IPS-NIHi7 (cell line): Measurements from ENCODE around the gene BMP7.
"Not testable (repeated sequence)": the region's sequence is repeated elsewhere in the genome, so short reads cannot be mapped to it uniquely, and the experiment has no call there.

Source experiments
- DNase-seq: peaks from one replicate; pipeline ENCODE4 v3.0.0; 2012; ENCODE audit warnings: mixed read lengths; ENCODE audit errors: extremely low spot score

Gene BMP7

GRCh38 chr20:57265336-57265996 lies 975 bp downstream of the BMP7 start:
- DNase-seq, result no peak

GRCh38 chr20:57264908-57265335 lies 1.5 kb downstream of the BMP7 start:
- not testable (repeated sequence) for DNase-seq

GRCh38 chr20:57263801-57264792 lies 2.3 kb downstream of the BMP7 start:
- no peak for DNase-seq

DNA sequence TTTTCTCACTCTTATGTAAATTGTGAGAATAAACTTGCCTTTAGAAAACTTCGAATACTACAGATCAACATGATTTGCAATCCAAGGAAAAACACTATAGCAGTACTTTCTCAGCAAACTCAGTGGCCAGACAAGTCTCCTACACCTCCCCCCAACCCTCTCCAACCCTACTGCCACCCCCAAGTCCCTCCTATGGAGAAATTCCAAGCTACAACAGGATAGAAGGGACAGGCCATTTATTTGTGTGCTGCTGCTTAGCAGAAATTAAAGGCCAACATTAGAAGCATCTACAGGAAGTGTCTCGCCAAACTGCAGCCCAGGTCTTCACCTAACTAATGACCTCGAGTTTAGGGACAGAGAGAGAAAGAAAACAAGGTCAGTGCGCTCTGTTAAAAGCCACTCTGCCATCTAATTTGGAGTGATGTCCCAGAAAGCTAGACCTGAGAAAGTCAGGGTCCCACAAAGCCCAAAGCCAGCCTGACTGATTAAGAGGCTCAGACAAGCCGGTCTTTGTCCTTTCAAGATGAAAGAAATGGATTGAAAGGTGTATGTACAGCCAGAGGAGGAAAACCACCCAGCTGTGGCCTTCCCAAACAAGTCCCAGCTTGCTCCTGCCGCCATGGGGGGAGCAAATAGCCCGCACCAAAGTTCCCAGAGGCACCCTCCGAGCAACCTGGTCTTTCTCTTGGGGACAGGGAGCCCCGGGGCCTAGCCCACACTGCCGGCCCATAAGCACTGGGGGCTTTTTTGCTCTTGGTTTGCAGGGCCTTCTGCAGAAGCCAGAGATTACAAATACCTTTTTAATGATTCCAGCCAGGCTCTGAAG lies 3.4 kb downstream of the BMP7 start:
- DNase-seq, result no peak

GRCh38 chr20:57262301-57262700 lies 4.1 kb downstream of the BMP7 start:
- no peak for DNase-seq

DNA sequence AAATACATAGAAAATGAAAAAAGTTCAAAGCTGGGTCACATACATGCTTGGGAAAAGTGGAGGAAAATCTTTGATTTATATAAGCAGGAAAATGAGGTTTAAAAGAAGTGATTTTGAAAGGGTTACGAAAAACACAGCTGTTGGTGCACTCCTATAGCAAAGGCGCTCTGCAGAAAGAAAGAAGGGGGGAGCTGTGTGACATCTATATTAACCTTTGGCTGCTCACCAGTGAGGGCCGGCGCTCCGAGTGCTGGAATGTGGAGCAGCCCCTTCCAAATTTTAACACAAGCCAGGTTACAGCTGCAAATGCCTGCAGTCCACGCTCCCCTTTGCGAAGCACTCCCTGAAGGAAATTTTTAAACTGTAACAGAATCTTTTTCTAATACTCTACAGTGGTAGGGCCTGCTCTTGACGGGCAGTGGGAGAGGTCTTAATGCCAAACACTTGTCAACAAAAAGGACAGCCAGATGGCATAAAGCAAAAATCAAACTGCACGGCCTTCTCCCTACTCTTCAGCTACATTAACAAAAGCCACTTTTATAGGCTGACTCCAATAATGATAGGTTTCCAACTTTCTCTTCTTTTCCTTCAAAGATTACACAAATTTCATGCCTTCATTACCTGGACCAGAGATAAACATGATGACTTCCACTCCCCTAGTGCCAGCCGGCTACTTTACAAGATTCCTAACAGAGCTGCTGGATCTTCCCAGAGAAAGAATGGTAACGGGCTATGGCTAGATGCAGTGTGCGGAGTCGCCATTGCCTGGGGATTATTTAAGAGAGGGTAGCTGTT lies 4.8 kb downstream of the BMP7 start:
- no peak for DNase-seq

GRCh38 chr20:57260934-57261333 lies 5.5 kb downstream of the BMP7 start:
- no peak for DNase-seq

- no peak for DNase-seq
Measured at GRCh38 chr20:57259938-57260921, 6.2 kb downstream of the BMP7 start.

- DNase-seq, result no peak
Measured at GRCh38 chr20:57259121-57259937, 7.1 kb downstream of the BMP7 start.

- no peak for DNase-seq
Measured at GRCh38 chr20:57257701-57258453, 8.6 kb downstream of the BMP7 start.

DNA sequence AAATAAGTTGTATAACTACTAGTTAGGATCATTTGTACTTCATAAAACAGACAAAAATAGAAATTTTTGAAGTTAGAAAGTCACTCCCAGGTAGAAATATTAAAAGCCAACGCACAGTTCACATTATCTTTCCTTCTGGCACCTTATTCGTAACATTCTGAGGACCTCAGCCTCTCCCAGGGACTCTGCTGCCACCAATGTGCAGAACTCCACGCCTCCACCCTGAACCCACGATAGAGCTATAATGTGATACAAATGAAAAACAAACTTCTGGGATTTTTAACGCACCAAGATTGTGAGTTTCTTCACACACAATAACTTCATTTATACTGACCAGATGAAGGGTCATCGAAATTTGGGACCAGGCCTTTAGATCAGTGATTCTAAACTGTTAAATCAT lies 9.5 kb downstream of the BMP7 start:
- DNase-seq, result no peak

DNA sequence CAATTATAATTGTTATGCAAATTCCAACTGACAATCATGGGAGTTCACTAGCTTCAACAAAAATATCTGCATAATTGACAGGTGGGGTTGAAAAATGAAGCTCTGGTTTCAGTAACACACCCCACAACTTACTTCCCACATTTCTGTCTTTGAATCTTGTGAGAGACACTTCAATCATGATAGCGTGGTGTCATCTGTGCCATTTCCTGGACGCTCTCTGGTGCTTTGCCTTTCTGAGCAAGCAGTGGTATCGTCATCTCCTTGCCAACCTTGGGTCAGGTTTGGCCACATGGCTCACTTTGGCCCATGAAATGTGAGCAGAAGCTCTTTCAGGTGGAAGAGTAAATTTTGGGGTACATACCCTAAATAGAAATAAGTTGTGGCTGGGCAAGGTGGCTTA lies 10.2 kb downstream of the BMP7 start:
- DNase-seq, result no peak

- no peak for DNase-seq
Measured at GRCh38 chr20:57255183-57255582, 11.3 kb downstream of the BMP7 start.

GRCh38 chr20:57252559-57253162 lies 13.8 kb downstream of the BMP7 start:
- DNase-seq, result no peak

- DNase-seq, result no peak
Measured at GRCh38 chr20:57251949-57252348, 14.5 kb downstream of the BMP7 start.

- DNase-seq, result no peak
Measured at GRCh38 chr20:57251344-57251743, 15.1 kb downstream of the BMP7 start.

DNA sequence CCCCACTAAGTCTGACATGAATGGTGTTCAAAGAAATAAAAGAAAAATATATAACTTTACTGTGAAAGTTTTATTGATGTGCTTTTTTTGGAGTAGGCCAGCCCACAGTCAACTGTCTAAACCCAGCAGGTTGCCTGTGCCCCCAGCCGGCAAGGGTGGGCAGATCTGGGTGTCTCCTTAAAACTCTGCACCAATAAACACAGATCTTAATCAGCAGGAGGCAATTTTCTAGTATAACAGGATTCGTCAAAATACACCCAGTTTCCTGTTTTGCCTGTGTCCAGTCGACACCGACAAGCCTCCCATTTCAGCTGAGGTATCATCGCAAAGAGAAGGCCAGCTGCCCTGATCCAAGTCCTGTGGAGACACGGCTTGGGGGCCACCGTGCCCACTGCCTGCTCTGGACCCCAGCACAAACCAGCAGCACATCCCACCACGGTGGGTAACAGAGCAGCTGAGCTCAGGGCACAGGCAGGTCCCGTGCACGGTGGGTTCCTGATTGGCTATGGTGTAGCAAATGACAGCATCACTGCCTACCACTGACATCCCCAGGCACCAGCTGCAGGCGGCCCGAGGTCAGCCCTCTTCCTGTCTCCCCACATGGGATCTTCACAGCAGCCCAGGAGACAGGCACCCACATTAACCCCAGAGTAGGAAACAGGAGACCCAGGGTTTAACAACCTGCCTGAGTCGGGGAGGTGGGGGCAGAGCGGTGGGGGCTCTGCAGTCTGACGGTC lies 15.7 kb downstream of the BMP7 start:
- no peak for DNase-seq
